BJ (cell line): ENCODE measurements around the gene MAGEA6. TPM values are rescaled to one million over a fixed set of nuclear protein-coding genes. Genes with fewer than 3 reads are reported as not detected.
"Not testable (repeated sequence)": the region's sequence is repeated elsewhere in the genome, so short reads cannot be mapped to it uniquely, and the experiment has no call there.

Source experiments
- CTCF ChIA-PET: fragments of 350-600 bp; formaldehyde crosslinking; extraction: SDS; loops from one replicate; lab custom pipeline; 2021; ENCODE audit warnings: antibody characterized with exemption, inconsistent platforms; lab: Yijun Ruan, JAX
- POLR2A ChIA-PET: fragments of 300-600 bp; sonication (Branson Sonifier 250); formaldehyde crosslinking; extraction: SDS; loops from one replicate; lab custom pipeline; 2021; ENCODE audit warnings: antibody characterized with exemption; lab: Charles Lee
- DNase-seq: peaks from one replicate; pipeline ENCODE4 v3.0.0-alpha.2; 2011; ENCODE audit warnings: low read depth
- H3K27me3 ChIP-seq: 2 replicates; pipeline ENCODE4 v1.6.0; 2011; ENCODE audit warnings: low read length; ENCODE audit not compliant: control insufficient read depth, insufficient read depth
- H3K36me3 ChIP-seq: 2 replicates; pipeline ENCODE4 v1.5.1; 2011; ENCODE audit warnings: low read length; ENCODE audit not compliant: control insufficient read depth, insufficient read depth
- H3K4me3 ChIP-seq: 2 replicates; pipeline ENCODE4 v1.5.1; 2011; ENCODE audit warnings: low read depth, mild to moderate bottlenecking, control low read depth, low read length
- polyA plus RNA-seq: library from polyadenylated mRNA; depleted of rRNA; stranded (reverse); fragments of >200 nt; gene quantifications from 2 replicates; pipeline ENCODE4 v1.2.3, GENCODE V29; 2011
- TF ChIP-seq, protein P1 (sequence below): IDR thresholded peaks from 2 replicates; pipeline ENCODE4 v1.5.1; 2011; ENCODE audit warnings: low read depth, mild to moderate bottlenecking, control low read depth, inconsistent platforms, low read length, moderate library complexity; ENCODE audit not compliant: insufficient read depth

MAGEA6 gene
- polyA plus RNA-seq, 1 experiment: not detected

DNA sequence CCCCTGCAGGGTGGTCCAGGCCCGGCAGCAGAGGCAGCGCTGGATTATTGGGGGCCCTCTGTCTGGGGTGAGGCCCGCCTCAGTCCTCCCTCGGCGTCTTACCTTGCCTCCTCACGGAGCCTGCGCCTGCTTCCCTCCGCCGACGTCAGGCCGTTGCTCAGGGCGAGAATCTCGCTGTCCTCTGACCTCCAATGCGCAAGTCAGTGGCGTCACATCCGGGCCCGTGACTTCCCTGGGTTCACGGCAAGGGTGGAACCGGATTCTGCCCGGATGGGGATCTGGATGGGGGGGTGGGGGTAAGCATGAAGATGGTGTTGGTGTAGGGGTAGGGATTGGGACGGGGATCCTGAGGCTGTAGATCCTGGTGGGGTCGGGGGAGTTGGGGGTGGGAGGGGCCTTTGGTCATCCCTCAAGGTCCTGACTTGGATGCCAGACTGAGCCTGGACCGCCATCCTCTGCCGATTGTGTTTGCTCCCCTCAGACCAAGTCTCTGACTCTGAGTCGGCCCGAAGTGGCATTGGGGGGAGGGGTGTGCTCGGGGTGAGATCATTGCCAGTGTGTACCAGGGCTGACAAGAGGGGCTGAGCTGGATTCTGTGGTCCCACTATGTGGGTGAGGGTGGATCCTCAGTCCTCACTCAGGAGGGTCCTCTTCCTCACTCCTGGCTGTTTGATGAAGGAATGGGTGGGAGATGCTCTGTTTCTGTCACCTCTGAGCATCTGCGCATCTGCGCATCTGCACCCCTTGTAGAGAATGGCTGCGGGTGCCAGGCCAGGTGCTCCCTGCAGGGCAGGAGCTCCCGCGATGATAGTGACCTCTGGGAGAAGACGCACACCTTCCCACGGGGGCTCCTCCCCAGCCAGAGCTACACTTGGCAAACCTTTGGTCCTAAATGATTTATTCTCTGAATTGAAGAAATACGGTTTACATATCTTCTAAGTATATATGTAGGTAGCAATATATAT, 15.5 kb downstream of the MAGEA6 start, which contains the start of gene MAGEA2:
Gene MAGEA2 (minus strand): TSS at position 157 of the 965 bp plus-strand sequence. CDS start 2,479 bp downstream, outside the sequence.
- CTCF ChIA-PET, H3K4me3 ChIP-seq, DNase-seq, POLR2A ChIA-PET, H3K27me3 ChIP-seq, H3K36me3 ChIP-seq: not testable (repeated sequence)

DNA sequence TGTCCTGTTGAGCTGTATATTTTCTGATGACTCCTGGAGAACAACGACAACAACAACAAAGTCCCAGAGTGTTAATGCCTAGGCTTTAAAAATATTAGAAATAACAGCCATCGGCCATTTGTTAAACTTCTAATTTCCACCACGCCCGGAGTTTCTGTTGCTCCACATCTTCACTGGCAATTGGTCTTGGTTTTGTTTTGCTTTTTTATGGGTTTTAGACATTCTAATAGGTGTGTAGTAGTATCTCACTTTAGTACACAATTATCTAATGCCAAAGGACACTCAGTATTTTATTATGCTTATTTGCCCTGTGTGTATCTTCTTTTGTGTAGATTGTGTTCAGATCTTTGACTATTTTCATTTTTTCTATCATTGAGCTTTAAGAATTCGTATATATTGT, 30.9 kb downstream of the MAGEA6 start:
- ChIA-PET CTCF (no interaction called here), POLR2A (no interaction called here)
- H3K36me3 ChIP-seq: no peaks in the 10 kb centered on the region
- TF ChIP-seq, protein P1, sequence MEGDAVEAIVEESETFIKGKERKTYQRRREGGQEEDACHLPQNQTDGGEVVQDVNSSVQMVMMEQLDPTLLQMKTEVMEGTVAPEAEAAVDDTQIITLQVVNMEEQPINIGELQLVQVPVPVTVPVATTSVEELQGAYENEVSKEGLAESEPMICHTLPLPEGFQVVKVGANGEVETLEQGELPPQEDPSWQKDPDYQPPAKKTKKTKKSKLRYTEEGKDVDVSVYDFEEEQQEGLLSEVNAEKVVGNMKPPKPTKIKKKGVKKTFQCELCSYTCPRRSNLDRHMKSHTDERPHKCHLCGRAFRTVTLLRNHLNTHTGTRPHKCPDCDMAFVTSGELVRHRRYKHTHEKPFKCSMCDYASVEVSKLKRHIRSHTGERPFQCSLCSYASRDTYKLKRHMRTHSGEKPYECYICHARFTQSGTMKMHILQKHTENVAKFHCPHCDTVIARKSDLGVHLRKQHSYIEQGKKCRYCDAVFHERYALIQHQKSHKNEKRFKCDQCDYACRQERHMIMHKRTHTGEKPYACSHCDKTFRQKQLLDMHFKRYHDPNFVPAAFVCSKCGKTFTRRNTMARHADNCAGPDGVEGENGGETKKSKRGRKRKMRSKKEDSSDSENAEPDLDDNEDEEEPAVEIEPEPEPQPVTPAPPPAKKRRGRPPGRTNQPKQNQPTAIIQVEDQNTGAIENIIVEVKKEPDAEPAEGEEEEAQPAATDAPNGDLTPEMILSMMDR: no peak
- H3K4me3 ChIP-seq: no peak overlapping the region
- no peak for DNase-seq
- H3K27me3 ChIP-seq: no peaks in the 10 kb centered on the region

DNA sequence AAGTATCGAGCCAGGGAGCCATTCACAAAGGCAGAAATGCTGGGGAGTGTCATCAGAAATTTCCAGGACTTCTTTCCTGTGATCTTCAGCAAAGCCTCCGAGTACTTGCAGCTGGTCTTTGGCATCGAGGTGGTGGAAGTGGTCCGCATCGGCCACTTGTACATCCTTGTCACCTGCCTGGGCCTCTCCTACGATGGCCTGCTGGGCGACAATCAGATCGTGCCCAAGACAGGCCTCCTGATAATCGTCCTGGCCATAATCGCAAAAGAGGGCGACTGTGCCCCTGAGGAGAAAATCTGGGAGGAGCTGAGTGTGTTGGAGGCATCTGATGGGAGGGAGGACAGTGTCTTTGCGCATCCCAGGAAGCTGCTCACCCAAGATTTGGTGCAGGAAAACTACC, 33.0 kb downstream of the MAGEA6 start:
- POLR2A ChIA-PET, CTCF ChIA-PET, H3K27me3 ChIP-seq, H3K4me3 ChIP-seq, H3K36me3 ChIP-seq, DNase-seq: not testable (repeated sequence)

DNA sequence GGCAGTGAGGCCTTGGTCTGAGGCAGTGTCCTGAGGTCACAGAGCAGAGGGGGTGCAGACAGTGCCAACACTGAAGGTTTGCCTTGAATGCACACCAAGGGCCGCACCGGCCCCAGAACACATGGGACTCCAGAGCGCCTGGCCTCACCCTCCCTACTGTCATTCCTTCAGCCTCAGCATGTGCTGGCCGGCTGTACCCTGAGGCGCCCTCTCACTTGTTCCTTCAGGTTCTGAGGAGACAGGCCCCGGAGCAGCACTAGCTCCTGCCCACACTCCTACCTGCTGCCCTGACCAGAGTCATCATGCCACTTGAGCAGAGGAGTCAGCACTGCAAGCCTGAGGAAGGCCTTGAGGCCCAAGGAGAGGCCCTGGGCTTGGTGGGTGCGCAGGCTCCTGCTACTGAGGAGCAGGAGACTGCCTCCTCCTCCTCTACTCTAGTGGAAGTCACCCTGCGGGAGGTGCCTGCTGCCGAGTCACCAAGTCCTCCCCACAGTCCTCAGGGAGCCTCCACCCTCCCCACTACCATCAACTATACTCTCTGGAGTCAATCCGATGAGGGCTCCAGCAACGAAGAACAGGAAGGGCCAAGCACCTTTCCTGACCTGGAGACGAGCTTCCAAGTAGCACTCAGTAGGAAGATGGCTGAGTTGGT, 33.5 kb downstream of the MAGEA6 start:
- Histone ChIP-seq H3K4me3 (no peak overlapping the region), H3K27me3 (no peaks in the 10 kb centered on the region), H3K36me3 (no peaks in the 10 kb centered on the region)
- TF ChIP-seq, protein P1: no peak
- POLR2A ChIA-PET: no interaction called here
- DNase-seq: no peak
- CTCF ChIA-PET: no interaction called here

DNA sequence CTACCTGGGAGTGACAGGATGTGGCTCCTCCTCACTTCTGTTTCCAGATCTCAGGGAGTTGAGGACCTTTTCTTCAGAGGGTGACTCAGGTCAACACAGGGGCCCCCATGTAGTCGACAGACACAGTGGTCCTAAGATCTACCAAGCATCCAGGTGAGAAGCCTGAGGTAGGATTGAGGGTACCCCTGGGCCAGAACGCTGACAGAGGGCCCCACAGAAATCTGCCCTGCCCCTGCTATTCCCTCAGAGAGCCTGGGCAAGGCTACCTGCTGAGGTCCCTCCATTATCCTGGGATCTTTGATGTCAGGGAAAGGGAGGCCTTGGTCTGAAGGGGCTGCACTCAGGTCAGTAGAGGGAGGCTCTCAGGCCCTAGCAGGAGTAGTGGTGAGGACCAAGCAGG, 34.4 kb downstream of the MAGEA6 start:
- CTCF ChIA-PET: no interaction called here
- POLR2A ChIA-PET: no interaction called here

DNA sequence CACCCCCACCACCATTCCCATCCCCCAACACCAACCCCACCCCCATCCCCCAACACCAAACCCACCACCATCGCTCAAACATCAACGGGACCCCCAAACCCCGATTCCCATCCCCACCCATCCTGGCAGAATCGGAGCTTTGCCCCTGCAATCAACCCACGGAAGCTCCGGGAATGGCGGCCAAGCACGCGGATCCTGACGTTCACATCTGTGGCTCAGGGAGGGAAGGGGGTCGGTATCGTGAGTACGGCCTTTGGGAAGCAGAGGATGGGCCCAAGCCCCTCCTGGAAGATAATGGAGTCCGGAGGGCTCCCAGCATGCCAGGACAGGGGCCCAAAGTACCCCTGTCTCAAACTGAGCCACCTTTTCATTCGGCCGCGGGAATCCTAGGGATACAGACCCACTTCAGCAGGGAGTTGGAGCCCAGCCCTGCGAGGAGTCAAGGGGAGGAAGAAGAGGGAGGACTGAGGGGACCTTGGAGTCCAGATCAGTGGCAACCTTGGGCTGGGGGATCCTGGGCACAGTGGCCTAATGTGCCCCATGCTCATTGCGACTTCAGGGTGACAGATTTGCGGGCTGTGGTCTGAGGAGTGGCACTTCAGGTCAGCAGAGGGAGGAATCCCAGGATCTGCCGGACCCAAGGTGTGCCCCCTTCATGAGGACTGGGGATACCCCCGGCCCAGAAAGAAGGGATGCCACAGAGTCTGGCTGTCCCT, 35.2 kb downstream of the MAGEA6 start:
- H3K4me3 ChIP-seq, H3K27me3 ChIP-seq, H3K36me3 ChIP-seq, DNase-seq, CTCF ChIA-PET, POLR2A ChIA-PET: not testable (repeated sequence)

More for the DNA sequence above, 34.4 kb downstream of the MAGEA6 start:
- TF ChIP-seq, protein P1: no peak
- Histone ChIP-seq H3K36me3 (no peaks in the 10 kb centered on the region), H3K4me3 (no peak overlapping the region), H3K27me3 (no peaks in the 10 kb centered on the region)
- no peak for DNase-seq
